Posterior cingulate gyrus (tissue), 11 donors: ENCODE data around the gene CRISPLD2.
"Not testable (repeated sequence)": the region's sequence is repeated elsewhere in the genome, so short reads cannot be mapped to it uniquely, and the experiment has no call there.

Source experiments
- DNase-seq, 10 donors: peaks; one replicate each; pipeline versions ENCODE4 v3.0.0 to v3.0.0-alpha.2; 2020 to 2021; ENCODE audit warnings: mixed read lengths in 3 of 10
- intact Hi-C: fragments of 100-400 bp; cut with DNase I; formaldehyde crosslinking; loops from one replicate; pipeline ENCODE4 v1.15.1; 2023

Gene CRISPLD2

GRCh38 chr16:84925092-84925772 is 105.4 kb downstream of the CRISPLD2 start:
- intact Hi-C loops: loop anchor here (1.0 to 2.0 kb wide), 2 partner anchors 28 to 45 kb away; no protein-coding TSS in a partner anchor
- DNase-seq: peak in 7 of 10 donors; percentile 37 to 88 (median 72)

GRCh38 chr16:84925773-84926372 is 106.1 kb downstream of the CRISPLD2 start:
- intact Hi-C loops: loop anchor here (1.0 to 2.0 kb wide), 2 partner anchors 27 to 44 kb away; no protein-coding TSS in a partner anchor

GRCh38 chr16:84926462-84926861 is 106.7 kb downstream of the CRISPLD2 start:
- peak in 1 of 10 donors; percentile 19 for DNase-seq
- intact Hi-C loops: no loop called here

More at GRCh38 chr16:84925773-84926372, 106.1 kb downstream of the CRISPLD2 start:
- DNase-seq: peak in 2 of 10 donors; percentile 38 to 73

- DNase-seq: peak in 1 of 10 donors; percentile 70
- intact Hi-C loops: no loop called here
These were observed 108.1 kb downstream of the CRISPLD2 start for GRCh38 chr16:84927621-84928591.

GRCh38 chr16:84928679-84929420 is 109.1 kb downstream of the CRISPLD2 start:
- intact Hi-C loops: no loop called here
- peak in 1 of 10 donors; percentile 79 for DNase-seq

GRCh38 chr16:84929421-84930297 is 109.9 kb downstream of the CRISPLD2 start:
- DNase-seq: peak in 2 of 10 donors; percentile 43 to 72
- intact Hi-C loops: no loop called here

- intact Hi-C loops: no loop called here
- peak in 2 of 10 donors; percentile 38 to 73 for DNase-seq
These were observed 110.7 kb downstream of the CRISPLD2 start for GRCh38 chr16:84930298-84931106.

- intact Hi-C loops: no loop called here
- peak in 1 of 10 donors; percentile 2 for DNase-seq
These were observed 111.3 kb downstream of the CRISPLD2 start for GRCh38 chr16:84931107-84931494.

GRCh38 chr16:84931506-84931905 is 111.7 kb downstream of the CRISPLD2 start:
- peak in 1 of 10 donors; percentile 37 for DNase-seq
- intact Hi-C loops: no loop called here

- intact Hi-C loops: no loop called here
These were observed 112.9 kb downstream of the CRISPLD2 start for GRCh38 chr16:84932681-84933080.

GRCh38 chr16:84933774-84934631 is 114.2 kb downstream of the CRISPLD2 start:
- intact Hi-C loops: no loop called here
- peak; percentile 30 to 93 (median 58) for DNase-seq

More at GRCh38 chr16:84932681-84933080, 112.9 kb downstream of the CRISPLD2 start:
- DNase-seq: peak in 1 of 10 donors; percentile 66

GRCh38 chr16:84937196-84938005 is 117.6 kb downstream of the CRISPLD2 start:
- intact Hi-C loops: no loop called here
- peak in 1 of 10 donors; percentile 20 for DNase-seq

- intact Hi-C loops: not testable (repeated sequence)
These were observed 118.8 kb downstream of the CRISPLD2 start for GRCh38 chr16:84938616-84939015.

GRCh38 chr16:84940670-84941551 is 121.1 kb downstream of the CRISPLD2 start:
- intact Hi-C loops: no loop called here

More at GRCh38 chr16:84938616-84939015, 118.8 kb downstream of the CRISPLD2 start:
- not testable (repeated sequence) for DNase-seq

GRCh38 chr16:84941921-84942320 is 122.1 kb downstream of the CRISPLD2 start:
- DNase-seq: peak in 2 of 10 donors; percentile 9 to 48
- intact Hi-C loops: no loop called here

More at GRCh38 chr16:84940670-84941551, 121.1 kb downstream of the CRISPLD2 start:
- DNase-seq: peak in 1 of 10 donors; percentile 79
